Stimulated activated CD4-positive, alpha-beta T cell treated with anti-CD3 and anti-CD28 coated beads, Interleukin-4, amount 100 ng/mL, for 24 hours (primary cell): Measurements from ENCODE around the gene OR52K1.
A peak's percentile ranks its signal among the peaks of the same experiment; 100 is the strongest.
"Not testable (repeated sequence)": the region's sequence is repeated elsewhere in the genome, so short reads cannot be mapped to it uniquely, and the experiment has no call there.

Experiments used
- DNase-seq: peaks from one replicate; pipeline ENCODE4 v3.0.0-alpha.2; 2020

The OR52K1 gene

GRCh38 chr11:4491878-4492606, 9.6 kb downstream of the OR52K1 start:
- no peak for DNase-seq

- DNase-seq = no peak
Measured at GRCh38 chr11:4493480-4493818, 11.0 kb downstream of the OR52K1 start.

GRCh38 chr11:4495487-4495886, 13.0 kb downstream of the OR52K1 start:
- no peak for DNase-seq

DNA sequence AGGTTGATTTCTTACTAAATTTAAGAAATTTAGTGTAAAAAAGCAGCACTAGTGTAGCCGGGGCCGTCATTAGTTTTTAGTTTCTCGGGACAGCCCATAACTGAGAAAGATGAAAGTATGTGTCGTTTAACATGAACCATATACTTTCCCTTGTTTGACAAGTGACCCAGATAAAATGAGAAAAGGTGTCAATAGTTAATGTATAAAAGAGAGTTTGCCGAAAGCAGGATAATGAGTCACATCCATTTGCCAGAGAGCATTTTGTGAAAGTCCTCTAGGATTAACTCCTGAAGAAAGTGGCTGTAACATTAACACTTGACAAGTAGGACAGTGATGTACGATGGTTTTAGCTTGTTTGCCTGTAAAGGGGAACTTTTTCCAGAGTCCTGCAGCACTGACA, 13.5 kb downstream of the OR52K1 start:
- DNase-seq = no peak

- DNase-seq = no peak
Measured at GRCh38 chr11:4496557-4497248, 14.3 kb downstream of the OR52K1 start.

DNA sequence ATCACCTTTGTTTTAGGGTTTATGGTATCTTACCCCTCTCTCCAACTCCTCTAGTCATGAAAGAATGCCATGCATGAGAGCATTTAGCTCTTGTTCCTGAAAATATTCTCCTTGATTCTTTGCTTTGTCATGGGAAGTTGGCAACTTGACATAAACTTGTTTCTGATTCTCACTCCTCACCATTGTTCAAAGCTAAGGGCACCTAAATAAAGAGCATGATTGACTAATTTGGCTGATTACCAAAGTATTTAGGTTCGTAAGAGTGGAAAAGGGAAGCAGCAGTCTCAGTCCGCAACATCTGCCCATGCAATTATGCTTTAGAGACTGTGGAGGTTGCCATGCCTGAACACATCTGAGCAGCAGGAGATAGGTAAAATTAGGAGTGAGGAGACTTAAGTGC, 26.4 kb downstream of the OR52K1 start:
- no peak for DNase-seq

GRCh38 chr11:4511282-4512245, 29.1 kb downstream of the OR52K1 start:
- no peak for DNase-seq

- no peak for DNase-seq
Measured at GRCh38 chr11:4514196-4514595, 31.8 kb downstream of the OR52K1 start.

GRCh38 chr11:4522339-4522738, 39.9 kb downstream of the OR52K1 start:
- DNase-seq = no peak

DNA sequence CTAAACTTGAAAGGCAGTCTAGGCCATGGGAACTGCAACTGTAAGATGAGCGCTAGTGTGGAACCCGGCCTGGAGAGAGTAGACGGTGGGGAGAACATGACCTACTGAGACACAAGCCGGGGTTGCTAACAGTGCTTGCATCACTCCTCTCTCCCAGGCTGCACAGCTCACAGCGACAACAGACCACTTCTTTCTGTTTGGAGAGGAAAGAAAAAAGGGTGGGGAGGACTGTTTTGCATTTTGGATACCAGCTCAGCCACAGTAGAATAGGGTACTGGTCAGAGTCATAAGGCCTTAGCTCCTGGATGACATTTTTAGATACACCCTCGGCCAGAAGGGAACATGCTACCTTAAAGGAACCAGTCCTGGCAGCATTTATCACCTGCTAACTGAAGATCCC, 40.3 kb downstream of the OR52K1 start:
- no peak for DNase-seq

- DNase-seq = no peak
Measured at GRCh38 chr11:4523666-4524065, 41.2 kb downstream of the OR52K1 start.

GRCh38 chr11:4527926-4528325, 45.5 kb downstream of the OR52K1 start:
- DNase-seq = no peak

DNA sequence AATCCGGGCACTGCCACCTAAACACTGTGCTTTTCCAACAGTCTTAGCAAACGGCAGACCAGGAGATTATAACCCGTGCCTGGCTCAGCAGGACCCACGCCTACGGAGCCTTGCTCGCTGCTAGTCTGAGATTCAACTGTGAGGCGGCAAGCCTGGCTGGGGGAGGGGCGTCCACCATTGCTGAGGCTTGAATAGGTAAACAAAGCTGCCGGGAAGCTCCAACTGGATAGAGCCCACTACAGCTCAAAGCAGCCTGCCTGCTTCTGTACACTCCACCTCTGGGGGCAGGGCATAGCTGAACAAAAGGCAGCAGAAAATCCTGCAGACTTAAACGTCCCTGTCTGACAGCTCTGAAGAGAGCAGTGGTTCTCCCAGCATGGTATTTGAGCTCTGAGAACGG, 49.2 kb downstream of the OR52K1 start:
- not testable (repeated sequence) for DNase-seq

DNA sequence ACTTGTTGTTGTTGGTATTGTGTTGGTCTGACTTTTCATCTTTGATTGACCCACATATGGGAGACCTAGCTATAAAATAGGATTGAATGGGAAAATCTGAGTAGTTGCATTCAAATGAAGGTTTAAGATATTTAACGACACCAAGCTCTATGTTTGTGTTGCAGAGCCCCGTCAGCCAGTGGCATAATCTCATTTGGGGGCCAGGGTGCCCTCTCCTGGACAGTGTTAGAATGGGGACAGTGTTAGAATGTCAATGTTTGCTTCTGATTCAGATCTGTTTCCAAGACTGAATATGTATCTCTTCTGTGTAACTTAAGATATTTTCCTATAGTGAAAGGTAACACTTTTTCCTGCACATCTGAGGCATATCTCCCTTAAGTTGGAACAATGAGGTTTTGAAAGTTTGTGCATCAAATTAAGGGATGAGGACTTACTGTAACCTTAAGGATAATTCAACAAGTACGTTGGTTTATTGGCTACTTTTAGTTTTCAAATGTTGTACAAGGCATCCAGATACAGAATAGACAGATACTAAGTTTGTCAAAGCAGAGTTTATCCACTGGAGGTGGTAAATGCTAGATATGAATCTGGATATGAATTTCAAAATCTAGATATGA, 57.3 kb downstream of the OR52K1 start:
- DNase-seq = peak; percentile 51

DNA sequence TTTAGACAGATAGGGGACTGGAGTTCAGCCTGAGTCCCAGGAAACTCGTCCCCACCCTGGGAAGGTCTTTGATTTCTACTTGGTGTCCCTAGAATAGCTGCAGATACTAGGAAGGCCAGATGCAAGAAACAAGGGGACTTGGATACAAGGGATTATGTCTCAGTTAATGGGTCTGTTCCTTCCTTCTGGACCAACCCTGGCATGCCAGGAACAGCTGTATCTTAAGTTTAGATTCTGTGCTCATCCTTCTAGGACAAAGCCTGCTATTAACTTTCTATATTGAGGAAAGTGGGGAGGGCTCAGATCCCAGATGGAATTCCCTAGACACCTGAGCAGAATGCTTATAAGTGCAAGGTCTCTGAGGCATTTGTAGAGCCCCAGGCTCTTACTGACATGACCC, 58.6 kb downstream of the OR52K1 start:
- DNase-seq = no peak
